Raji (cell line): ENCODE measurements around the gene ITPR2.

Source experiments
- POLR2A ChIP-seq: IDR thresholded peaks from 2 replicates; pipeline ENCODE4 v1.6.1; 2011; ENCODE audit warnings: low read depth, low read length, control low read depth; ENCODE audit not compliant: insufficient read depth

The ITPR2 gene

DNA sequence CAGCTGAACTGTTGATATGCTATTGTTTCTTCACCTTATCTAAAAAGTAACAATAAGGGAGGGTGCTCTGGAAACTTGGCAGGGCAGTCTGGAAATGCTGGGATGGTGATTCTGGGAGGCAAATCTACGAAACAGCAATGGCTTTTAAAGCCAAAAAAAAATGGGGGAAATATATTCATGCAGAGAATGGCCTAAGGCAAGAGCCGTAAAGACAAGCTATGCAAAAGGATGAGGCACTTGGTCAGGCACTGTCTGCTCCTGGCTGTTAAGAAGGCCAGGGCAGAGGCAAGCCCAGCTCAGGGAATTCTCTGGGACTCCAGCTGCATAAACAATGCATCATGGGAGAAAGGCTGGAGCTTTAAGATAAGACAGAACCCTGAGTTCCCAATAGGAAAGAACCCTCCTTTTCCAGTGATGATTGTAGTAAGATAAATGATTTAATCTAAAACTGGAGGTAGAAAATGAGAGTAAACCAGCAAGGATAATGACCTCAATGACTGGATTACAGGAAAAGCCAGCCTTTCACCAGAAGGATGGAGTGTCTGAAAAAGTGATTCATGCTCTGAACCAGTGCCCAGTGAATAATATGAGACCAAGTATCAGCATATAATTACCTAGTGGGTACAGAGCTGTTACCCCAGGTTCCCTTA lies 46.0 kb downstream of the ITPR2 start:
- no peak for TF ChIP-seq POLR2A

DNA sequence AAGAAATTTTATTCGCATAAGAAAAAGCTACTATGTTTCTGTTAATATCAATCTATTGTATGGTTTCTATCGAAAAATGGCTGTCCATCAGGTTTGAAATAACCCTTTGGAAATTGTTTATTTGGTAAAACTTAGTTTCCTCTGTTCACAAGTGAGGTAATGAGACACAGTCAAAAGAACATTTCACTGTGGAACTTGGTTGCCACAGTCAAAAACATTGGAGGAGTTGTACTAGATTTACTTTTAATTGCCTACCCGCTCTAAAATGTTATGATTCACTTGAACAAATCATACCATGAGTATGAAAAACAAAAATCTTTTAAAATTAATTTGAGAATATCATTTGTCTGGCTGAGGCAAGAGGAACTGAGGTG lies 46.5 kb downstream of the ITPR2 start:
- TF ChIP-seq POLR2A, result no peak

DNA sequence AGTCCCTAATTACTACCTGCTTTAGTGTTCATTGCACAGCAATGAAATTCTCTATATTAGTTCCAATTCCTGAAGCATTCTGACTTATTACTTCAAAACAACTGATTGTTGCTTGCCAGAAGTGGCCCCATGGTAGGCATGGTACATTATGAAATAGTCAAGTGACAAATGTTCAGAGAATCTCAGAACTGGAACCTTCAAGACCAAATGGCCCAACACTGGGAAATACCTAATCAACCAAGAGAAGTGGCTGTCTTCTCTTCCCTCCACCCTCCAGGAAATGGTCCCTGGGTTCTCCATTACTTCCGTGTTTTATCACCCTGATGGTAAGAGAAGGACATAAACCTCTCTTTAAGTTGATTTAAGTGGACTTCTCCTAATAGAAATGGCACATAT lies 49.9 kb downstream of the ITPR2 start:
- no peak for TF ChIP-seq POLR2A

DNA sequence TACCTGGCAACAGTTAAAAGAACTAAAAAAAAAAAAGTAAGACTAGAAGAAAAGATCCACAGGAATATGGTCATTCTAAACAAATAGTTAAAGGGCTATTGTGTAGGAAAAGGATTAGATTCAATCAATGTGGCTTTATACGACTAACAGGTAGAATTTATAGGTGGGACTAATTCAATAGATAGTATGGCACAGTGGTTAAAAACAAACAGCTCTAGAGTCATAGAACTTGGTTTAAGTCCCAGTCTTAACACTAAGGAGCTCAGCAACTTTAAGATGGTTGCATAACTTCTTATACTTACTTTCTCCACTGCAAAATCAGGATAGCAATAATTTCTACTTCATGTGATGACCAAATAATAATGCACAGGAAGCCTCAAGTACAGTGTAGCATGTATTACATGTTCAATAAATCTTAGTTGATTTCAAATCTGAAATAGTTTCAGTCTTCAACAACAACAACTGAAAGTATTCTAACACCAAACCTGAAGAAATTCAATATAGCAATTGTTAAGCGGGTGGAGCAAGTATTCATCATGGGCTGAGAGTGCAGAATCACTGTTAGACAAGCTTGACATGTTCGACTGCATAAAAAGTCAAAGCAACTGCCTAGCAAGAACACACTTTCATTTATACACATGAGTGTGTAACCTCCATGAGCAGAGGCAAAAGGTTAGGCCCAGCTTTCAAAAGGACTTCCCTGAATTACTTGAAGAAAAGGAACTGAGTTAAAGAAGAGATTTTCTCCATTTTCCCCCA lies 50.4 kb downstream of the ITPR2 start:
- no peak for TF ChIP-seq POLR2A

DNA sequence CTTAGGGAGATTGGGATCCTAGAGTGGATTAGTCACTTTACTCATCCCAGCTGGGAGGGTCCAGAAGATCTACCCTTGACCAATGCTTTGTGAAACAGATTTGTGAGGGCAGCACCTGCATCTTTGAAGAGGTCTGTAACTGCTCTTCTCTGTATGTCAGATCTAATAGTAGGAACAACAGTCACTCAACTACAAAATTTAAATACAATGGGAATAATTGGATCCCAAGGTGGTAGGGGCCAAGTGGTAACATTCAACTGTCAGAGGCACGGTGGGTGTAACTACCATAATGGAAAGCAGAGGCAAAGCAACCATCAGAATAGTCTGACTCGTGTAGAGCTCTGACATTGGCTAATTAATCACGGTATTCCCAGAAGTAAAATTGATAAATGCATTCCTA lies 55.8 kb downstream of the ITPR2 start:
- TF ChIP-seq POLR2A, result no peak

DNA sequence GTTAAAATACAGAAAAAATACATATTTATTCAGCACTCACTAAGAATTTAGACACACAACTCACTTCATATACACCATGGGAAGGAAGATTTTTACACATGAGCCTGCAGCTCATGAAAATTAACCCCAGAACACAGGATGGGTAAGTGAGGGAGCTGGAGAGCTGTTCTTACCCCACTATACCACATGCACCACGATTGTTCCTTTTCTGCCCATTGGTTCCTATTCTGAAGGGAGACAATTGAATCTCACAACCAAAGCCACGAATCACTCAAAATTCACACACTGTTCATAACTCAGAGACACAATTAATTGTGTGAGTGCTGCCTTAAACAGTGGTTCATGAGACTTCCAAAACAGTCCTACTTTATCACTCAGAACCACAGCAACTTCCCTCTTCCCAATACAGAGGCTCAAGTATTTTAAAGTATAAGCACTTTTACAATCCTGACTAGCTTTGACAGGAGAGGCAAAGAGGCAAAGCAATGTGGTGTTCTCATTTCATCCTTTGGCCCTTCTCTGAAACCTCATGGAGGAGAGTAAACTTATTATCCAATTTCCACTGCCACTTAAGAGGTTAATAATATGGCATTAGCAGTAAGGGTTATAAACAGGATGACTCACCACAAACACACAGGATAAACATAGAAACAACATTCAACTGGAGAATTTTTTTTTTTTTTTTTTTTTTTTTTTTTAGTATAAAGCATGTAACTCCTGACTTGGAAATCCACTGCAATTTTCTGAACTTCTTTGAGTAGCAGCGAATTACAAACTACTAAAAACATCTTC lies 59.5 kb downstream of the ITPR2 start:
- TF ChIP-seq POLR2A, result no peak

DNA sequence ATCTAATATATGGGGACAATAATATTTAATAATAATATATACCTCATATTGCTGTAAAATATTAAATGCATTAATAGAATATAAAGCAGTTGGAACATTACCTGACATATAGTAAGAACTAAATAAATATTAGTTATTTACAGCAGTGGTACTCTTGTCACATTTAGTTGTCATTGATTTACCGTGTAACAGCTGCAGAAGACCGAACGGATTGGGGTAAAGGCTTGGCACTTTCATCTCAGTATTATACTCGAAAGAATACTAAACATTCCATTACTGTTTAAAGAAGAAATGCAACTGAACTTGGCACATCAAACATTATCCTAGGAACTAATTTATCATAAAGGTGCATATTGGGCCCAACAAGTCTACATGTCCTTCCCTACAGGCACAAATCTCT lies 61.1 kb downstream of the ITPR2 start:
- TF ChIP-seq POLR2A, result no peak

DNA sequence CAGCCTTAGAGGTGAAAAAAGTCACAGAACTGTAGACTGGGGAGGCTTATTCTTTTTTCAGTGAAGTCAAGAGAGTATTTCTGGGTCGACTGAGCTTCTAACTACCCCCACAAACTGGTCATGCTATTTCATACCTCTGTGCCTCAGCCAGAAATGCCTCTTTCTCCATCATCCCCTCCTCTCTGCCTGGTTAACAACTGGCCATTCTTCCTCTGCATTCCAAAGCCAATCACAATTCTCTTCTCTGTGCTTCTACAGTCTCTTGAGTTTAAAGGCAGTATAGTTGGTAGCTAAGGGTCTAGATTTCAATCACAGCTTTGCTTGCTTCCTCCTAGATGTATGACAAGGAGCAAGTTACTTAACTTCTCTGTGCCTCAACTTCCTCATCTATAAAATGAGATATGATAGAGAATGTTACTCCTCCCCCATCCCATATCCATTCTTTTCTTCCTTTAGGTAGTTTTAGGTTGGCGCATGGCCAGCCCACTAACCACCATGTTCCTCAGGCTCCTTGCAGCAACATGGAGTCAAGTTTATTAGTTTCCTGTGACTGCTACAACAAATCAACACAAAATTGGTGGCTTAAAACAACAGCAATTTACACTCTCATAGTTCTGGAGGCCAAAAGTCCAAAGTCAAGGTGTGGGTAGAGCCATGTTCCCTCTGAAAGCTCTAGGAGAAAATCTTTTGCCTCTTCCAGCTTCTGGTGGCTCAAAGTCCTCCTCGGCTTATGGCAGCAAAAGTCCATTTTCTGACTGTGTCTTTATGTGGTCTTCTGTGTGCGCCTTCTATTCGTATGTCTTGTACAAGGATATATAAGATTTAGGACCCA lies 62.5 kb downstream of the ITPR2 start:
- no peak for TF ChIP-seq POLR2A

DNA sequence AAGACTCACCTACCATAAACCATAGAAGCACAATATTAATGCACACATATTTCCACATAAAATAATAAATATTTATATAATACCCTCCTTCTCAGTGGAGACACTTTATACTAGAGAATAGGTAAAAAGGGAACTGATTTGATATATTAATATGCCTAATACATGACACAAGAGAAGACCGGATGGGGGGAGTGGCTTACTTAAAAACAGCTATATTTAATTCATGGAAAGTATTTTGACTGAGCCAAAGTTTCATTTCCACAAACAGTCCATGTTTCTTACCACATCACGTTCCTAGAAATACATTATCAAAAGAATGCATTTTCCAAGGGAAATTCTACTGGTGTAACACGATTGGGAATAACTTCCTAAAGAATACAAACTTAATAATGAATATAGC lies 63.4 kb downstream of the ITPR2 start:
- no peak for TF ChIP-seq POLR2A

DNA sequence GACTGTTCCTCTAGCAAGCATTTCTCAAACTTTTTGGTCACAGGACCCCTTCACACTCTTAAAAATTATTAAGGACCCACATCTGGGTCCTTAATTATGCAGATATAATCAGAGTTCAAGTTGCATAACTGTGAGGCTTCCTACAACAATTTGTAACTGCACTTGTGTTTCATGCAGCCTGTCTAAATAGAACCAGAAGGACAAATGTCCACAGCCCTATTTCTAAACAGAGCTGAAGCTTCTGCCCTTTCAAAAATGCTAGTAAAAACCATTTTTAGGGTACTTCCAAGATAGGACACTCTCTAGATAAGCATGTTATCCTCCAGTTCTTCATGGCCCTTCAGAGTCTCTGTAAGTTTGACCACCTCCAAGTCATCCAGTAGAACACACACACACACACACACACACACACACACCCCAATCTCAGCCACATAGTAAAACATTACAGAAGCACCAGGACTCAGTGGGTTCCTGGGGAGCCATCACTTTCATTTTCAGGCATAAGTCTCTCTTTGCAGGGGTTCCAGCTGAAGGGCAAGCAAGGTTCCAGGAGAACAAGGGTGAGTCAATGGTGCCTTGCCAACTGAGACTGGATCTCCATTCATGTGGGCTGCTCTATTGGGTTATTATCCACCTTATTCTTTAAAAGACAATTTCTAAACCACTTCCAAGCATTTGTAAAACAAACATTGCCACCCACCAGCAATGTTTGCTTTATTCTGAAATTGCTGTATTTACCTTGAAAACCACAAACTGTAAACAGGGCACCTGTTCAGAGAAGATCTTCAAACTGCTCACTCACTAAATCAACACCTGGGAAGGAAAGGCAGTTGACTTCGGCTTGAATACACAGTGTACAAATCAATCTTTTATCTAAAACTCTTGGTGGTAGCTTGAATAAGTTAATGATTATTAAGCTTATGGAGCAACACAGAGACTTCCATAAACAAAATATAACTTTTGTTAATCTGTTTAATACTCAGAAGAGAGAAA lies 64.1 kb downstream of the ITPR2 start:
- no peak for TF ChIP-seq POLR2A

DNA sequence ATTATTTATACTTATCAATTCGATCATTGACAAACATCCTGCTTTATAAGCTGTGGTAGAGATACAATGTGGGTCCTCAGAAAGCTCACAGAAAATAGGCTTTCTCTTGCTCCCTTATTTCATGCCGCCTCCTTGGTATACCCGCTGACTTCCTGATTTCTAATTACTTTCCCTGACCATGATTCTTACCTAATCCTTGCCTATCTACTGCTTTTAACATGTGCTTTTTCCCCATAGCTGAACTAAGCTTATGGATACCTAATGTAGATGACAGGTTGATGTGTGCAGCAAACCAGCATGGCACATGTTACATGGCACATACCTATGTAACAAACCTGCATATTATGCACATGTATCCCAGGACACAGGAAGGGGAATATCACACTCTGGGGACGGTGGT lies 65.1 kb downstream of the ITPR2 start:
- no peak for TF ChIP-seq POLR2A

DNA sequence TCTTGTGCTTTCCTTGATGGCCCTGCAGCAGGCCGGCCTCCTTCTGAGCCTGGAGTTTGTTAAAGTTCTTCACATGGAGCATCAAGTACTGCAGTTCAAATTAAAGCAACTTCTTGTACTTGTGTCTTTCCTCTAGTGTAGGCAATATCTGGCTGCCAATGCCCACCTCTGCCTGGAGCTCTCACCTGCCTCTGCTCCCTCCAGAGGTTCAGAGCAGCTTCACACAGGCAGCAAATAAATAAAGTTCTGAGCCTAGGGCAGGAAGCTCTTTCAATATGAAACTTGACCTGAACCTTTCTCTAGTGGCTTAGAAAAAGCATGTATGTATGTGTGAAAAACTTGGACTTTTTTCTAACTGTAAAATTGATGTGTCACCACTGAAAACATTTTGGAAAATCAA lies 65.9 kb downstream of the ITPR2 start:
- TF ChIP-seq POLR2A, result no peak

DNA sequence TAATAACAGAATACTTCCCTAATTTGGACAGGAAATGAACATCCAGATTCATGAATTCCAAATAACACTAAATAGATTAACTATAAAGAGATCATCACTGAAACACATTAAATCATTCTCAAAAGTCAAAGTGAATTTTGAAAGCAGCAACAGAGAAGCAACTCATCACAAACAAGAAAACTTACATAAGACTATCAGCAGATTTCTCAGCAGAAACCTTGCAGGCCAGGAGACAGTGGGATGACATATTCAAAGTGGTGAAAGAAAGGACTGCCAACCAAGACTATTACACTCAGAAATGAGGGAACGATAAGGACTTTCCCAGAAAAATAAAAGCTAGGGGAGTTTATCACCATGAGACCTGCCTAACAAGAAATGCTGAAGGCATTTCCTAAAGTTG lies 70.8 kb downstream of the ITPR2 start:
- TF ChIP-seq POLR2A, result no peak

DNA sequence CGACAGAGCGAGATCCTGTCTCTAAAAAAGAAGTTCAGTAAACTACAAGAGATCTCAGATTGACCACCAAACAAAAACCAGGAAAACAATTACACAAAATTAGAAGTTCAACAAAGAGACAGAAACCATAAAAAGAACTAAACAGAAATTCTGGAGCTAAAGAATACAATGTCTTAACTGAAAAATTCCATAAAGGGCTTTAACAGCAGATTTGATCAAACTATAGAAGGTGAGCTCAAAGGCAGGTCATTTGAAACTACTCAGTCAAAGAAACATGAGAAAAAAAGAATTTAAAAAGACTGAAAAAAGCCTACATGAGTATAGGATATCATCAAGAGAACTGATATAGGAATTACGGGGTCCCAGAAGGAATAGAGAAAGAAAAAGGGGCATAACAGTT lies 71.2 kb downstream of the ITPR2 start:
- no peak for TF ChIP-seq POLR2A

DNA sequence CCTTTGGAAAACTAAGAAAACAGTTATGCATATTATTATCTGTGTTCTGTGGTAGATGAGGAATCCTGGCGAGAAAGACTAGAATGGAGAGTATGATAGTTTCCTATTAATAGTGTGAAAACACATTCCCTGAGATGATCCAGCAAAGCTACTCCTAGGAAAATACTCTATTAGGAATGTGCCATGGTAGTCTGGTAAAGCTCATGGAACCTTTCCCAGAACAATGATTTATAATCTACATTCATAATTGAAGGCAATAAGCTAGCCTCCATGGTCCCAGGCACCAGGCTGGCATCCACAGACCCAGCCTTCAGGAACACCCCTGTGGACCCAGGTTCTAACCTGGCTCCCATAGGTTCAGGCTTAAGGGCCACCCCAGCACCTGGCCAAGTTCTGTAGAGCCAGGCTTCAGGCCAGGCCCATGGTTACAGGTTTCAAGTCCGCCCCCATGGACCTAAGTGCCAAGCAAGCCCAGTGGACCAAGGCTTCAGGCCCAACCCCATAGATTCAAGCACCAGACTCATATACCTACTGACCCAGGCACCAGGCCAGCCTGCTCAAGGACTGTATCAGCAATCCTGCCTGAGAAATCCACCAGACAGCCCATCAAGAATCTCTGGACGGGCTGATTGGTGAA lies 72.2 kb downstream of the ITPR2 start:
- no peak for TF ChIP-seq POLR2A
